HG03558 (cell line): Measurements from ENCODE around the gene ARL14.
"Not testable (repeated sequence)": the region's sequence is repeated elsewhere in the genome, so short reads cannot be mapped to it uniquely, and the experiment has no call there.

Source experiments
- ATAC-seq: cut with Tn5 transposase; IDR thresholded peaks from one replicate; pipeline ENCODE4 v1.9.1; 2021; ENCODE audit warnings: moderate number of reproducible peaks; ENCODE audit not compliant: unreplicated experiment; ENCODE audit errors: extremely low read depth

ARL14 gene

GRCh38 chr3:160675566-160676124, 1.3 kb upstream of the ARL14 start:
- no peak for ATAC-seq

GRCh38 chr3:160677459-160677881, 510 bp downstream of the ARL14 start:
- ATAC-seq = no peak

- no peak for ATAC-seq
Observed at GRCh38 chr3:160678292-160678842, 1.4 kb downstream of the ARL14 start.

GRCh38 chr3:160684368-160684740, 7.4 kb downstream of the ARL14 start:
- no peak for ATAC-seq

- no peak for ATAC-seq
Observed at GRCh38 chr3:160685144-160685766, 8.3 kb downstream of the ARL14 start.

- ATAC-seq = no peak
Observed at GRCh38 chr3:160686955-160687535, 10.1 kb downstream of the ARL14 start.

GRCh38 chr3:160691151-160691550, 14.2 kb downstream of the ARL14 start:
- ATAC-seq = no peak

GRCh38 chr3:160691962-160692361, 15.0 kb downstream of the ARL14 start:
- no peak for ATAC-seq

GRCh38 chr3:160693191-160693590, 16.2 kb downstream of the ARL14 start:
- ATAC-seq = no peak

GRCh38 chr3:160694345-160694744, 17.4 kb downstream of the ARL14 start:
- ATAC-seq = no peak

GRCh38 chr3:160695003-160695402, 18.0 kb downstream of the ARL14 start:
- no peak for ATAC-seq

GRCh38 chr3:160695915-160696327, 19.0 kb downstream of the ARL14 start:
- ATAC-seq = no peak

- no peak for ATAC-seq
Observed at GRCh38 chr3:160697637-160698380, 20.8 kb downstream of the ARL14 start.

GRCh38 chr3:160698599-160699195, 21.7 kb downstream of the ARL14 start:
- ATAC-seq = no peak

GRCh38 chr3:160701490-160701889, 24.5 kb downstream of the ARL14 start:
- no peak for ATAC-seq

- ATAC-seq = no peak
Observed at GRCh38 chr3:160702290-160702689, 25.3 kb downstream of the ARL14 start.

- ATAC-seq = no peak
Observed at GRCh38 chr3:160703974-160704373, 27.0 kb downstream of the ARL14 start.

- no peak for ATAC-seq
Observed at GRCh38 chr3:160707187-160707794, 30.3 kb downstream of the ARL14 start.

- ATAC-seq = no peak
Observed at GRCh38 chr3:160709477-160710182, 32.7 kb downstream of the ARL14 start.

GRCh38 chr3:160713144-160713543, 36.2 kb downstream of the ARL14 start:
- ATAC-seq = not testable (repeated sequence)
